ENCODE data around the gene SMAP2. TPM values are rescaled to one million over a fixed set of nuclear protein-coding genes. Genes with fewer than 3 reads are reported as not detected.
A peak's percentile ranks its signal among the peaks of the same experiment; 100 is the strongest.

The SMAP2 gene
- total and polyA plus RNA-seq, 2 donors (not counting 1 experiment from before 2014, with no cell fraction given), result 16.7 to 28.7 TPM

GRCh38 chr1:40380817-40381216 lies 7.3 kb downstream of the SMAP2 start:
- Histone ChIP-seq H3K27ac (ENCODE audit: insufficient read depth, low read length) (no peak overlapping the region), H3K4me2 (ENCODE audit: extremely low read depth, insufficient read depth, low read length) (no peak overlapping the region), H3K9me3 (ENCODE audit: control insufficient read depth, insufficient read depth, low read depth, low read length) (no peaks in the 10 kb centered on the region), H3K36me3 (ENCODE audit: control insufficient read depth, insufficient read depth, low read length) (no peaks in the 10 kb centered on the region), H3K9ac (ENCODE audit: insufficient read depth, low read length) (no peak overlapping the region), H3K4me3 (replicated peaks in 1 of 4; ENCODE audit: control extremely low read depth in 1 of 4, insufficient read depth in 1 of 4, low read depth in 3 of 4, low read length in 4 of 4) (no peak overlapping the region), H2AFZ (ENCODE audit: low read length) (no peak overlapping the region), H3K79me2 (ENCODE audit: control insufficient read depth, insufficient read depth, low read length) (peaks cover 83% of the 10 kb centered on the region), H4K20me1 (ENCODE audit: control insufficient read depth, extremely low read depth, insufficient read depth, low read length) (no peaks in the 10 kb centered on the region), H3K27me3 (ENCODE audit: control insufficient read depth, insufficient read depth, low read length) (no peaks in the 10 kb centered on the region), H3K4me1 (ENCODE audit: control insufficient read depth, extremely low read depth, insufficient read depth, low read length) (peaks cover 34% of the 10 kb centered on the region)
- DNase-seq (ENCODE audit: low read depth in 2 of 2), result no peak
- TF ChIP-seq EZH2 (IDR thresholded peaks at IDR 0.05; ENCODE audit: low read length, missing control alignments) (no peak), CTCF (conservative IDR thresholded peaks at IDR 0.05 in 1 of 2, IDR thresholded peaks at IDR 0.05 in 1 of 2; ENCODE audit: low read depth in 1 of 2, low read length in 2 of 2) (no peak)

GRCh38 chr1:40381268-40382107 lies 8.0 kb downstream of the SMAP2 start:
- Histone ChIP-seq H3K79me2 (ENCODE audit: control insufficient read depth, insufficient read depth, low read length) (peaks cover 84% of the 10 kb centered on the region), H3K4me2 (ENCODE audit: extremely low read depth, insufficient read depth, low read length) (no peak overlapping the region), H3K9ac (ENCODE audit: insufficient read depth, low read length) (no peak overlapping the region), H3K4me1 (ENCODE audit: control insufficient read depth, extremely low read depth, insufficient read depth, low read length) (peaks cover 31% of the 10 kb centered on the region), H3K36me3 (ENCODE audit: control insufficient read depth, insufficient read depth, low read length) (no peaks in the 10 kb centered on the region), H3K4me3 (replicated peaks in 1 of 4; ENCODE audit: control extremely low read depth in 1 of 4, insufficient read depth in 1 of 4, low read depth in 3 of 4, low read length in 4 of 4) (no peak overlapping the region), H3K9me3 (ENCODE audit: control insufficient read depth, insufficient read depth, low read depth, low read length) (no peaks in the 10 kb centered on the region), H3K27ac (ENCODE audit: insufficient read depth, low read length) (no peak overlapping the region), H2AFZ (ENCODE audit: low read length) (no peak overlapping the region), H4K20me1 (ENCODE audit: control insufficient read depth, extremely low read depth, insufficient read depth, low read length) (no peaks in the 10 kb centered on the region), H3K27me3 (ENCODE audit: control insufficient read depth, insufficient read depth, low read length) (no peaks in the 10 kb centered on the region)
- DNase-seq (ENCODE audit: low read depth in 2 of 2), result no peak
- no peak for TF ChIP-seq EZH2 (IDR thresholded peaks at IDR 0.05; ENCODE audit: low read length, missing control alignments)
- TF ChIP-seq CTCF (conservative IDR thresholded peaks at IDR 0.05 in 1 of 2, IDR thresholded peaks at IDR 0.05 in 1 of 2; ENCODE audit: low read depth in 1 of 2, low read length in 2 of 2), result no peak

GRCh38 chr1:40382108-40382460 lies 8.6 kb downstream of the SMAP2 start:
- no peak for TF ChIP-seq EZH2 (IDR thresholded peaks at IDR 0.05; ENCODE audit: low read length, missing control alignments)
- TF ChIP-seq CTCF (conservative IDR thresholded peaks at IDR 0.05 in 1 of 2, IDR thresholded peaks at IDR 0.05 in 1 of 2; ENCODE audit: low read depth in 1 of 2, low read length in 2 of 2), result no peak
- Histone ChIP-seq H3K4me2 (ENCODE audit: extremely low read depth, insufficient read depth, low read length) (no peak overlapping the region), H3K27ac (ENCODE audit: insufficient read depth, low read length) (no peak overlapping the region), H3K79me2 (ENCODE audit: control insufficient read depth, insufficient read depth, low read length) (peaks cover 83% of the 10 kb centered on the region), H3K36me3 (ENCODE audit: control insufficient read depth, insufficient read depth, low read length) (no peaks in the 10 kb centered on the region), H3K4me1 (ENCODE audit: control insufficient read depth, extremely low read depth, insufficient read depth, low read length) (peaks cover 31% of the 10 kb centered on the region), H3K27me3 (ENCODE audit: control insufficient read depth, insufficient read depth, low read length) (no peaks in the 10 kb centered on the region), H3K9ac (ENCODE audit: insufficient read depth, low read length) (no peak overlapping the region), H3K9me3 (ENCODE audit: control insufficient read depth, insufficient read depth, low read depth, low read length) (no peaks in the 10 kb centered on the region), H2AFZ (ENCODE audit: low read length) (no peak overlapping the region), H3K4me3 (replicated peaks in 1 of 4; ENCODE audit: control extremely low read depth in 1 of 4, insufficient read depth in 1 of 4, low read depth in 3 of 4, low read length in 4 of 4) (no peak overlapping the region), H4K20me1 (ENCODE audit: control insufficient read depth, extremely low read depth, insufficient read depth, low read length) (no peaks in the 10 kb centered on the region)
- DNase-seq (ENCODE audit: low read depth in 2 of 2), result peak in 1 of 2 donors; percentile 17

Measured in fibroblast of lung (primary cell).